ENCODE data around the gene LARP4B. TPM values are rescaled to one million over a fixed set of nuclear protein-coding genes. Genes with fewer than 3 reads are reported as not detected.

LARP4B gene
- total and polyA plus RNA-seq, 2 donors (not counting 1 experiment from before 2014, with no cell fraction given): 35.6 to 129 TPM

DNA sequence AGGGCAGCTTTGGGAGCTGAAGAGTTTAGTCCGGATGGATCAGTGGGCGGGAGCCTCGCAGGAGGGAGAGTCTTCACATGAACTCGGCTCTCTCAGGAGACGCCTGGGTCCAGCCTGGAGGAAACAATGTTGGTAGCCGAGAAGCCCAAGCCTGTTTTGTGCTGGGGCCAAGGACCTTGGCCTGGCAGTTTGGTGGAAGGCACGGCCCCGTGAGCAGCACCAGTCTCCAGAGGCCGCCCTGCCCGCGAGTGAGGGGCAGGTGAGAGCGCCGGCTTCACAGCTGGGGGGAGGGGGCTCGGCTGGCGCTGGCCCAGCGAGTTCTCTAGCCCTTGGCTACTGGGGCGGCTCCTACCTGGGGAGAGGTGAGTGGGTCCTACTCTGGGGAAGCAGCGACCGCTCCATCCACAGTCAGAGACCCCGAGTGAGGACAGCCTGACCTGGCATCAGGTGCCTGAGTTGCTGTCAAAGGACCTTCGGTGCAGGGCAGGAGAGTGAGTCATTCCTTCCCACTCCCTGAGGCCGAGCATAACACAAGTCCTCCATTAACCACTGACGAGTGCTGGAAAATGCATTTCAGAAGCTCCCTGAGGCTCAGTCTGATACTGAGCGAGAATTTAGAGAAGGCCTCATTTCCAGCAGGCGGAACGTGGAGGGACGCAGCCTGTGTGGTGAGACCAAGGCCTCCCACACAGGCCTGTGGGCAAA is 152.7 kb downstream of the LARP4B start:
- H3K4me1 ChIP-seq (ENCODE audit: control insufficient read depth in 2 of 2, insufficient read depth in 2 of 2, low read length in 2 of 2): no peaks in the 10 kb centered on the region
- intact Hi-C loops (cut with micrococcal nuclease): no loop called here
- TF ChIP-seq EZH2 (IDR thresholded peaks at IDR 0.05; ENCODE audit: borderline replicate concordance, insufficient read depth, low read depth, low read length, poor library complexity, severe bottlenecking): no peak
- TF ChIP-seq, protein P1, sequence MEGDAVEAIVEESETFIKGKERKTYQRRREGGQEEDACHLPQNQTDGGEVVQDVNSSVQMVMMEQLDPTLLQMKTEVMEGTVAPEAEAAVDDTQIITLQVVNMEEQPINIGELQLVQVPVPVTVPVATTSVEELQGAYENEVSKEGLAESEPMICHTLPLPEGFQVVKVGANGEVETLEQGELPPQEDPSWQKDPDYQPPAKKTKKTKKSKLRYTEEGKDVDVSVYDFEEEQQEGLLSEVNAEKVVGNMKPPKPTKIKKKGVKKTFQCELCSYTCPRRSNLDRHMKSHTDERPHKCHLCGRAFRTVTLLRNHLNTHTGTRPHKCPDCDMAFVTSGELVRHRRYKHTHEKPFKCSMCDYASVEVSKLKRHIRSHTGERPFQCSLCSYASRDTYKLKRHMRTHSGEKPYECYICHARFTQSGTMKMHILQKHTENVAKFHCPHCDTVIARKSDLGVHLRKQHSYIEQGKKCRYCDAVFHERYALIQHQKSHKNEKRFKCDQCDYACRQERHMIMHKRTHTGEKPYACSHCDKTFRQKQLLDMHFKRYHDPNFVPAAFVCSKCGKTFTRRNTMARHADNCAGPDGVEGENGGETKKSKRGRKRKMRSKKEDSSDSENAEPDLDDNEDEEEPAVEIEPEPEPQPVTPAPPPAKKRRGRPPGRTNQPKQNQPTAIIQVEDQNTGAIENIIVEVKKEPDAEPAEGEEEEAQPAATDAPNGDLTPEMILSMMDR (IDR thresholded peaks at IDR 0.05): no peak
- 89% methylated on average over 27 of the region's 27 CpGs for WGBS (ENCODE audit: insufficient coverage)
- H3K36me3 ChIP-seq (replicated peaks in 1 of 2; ENCODE audit: control extremely low read depth in 1 of 2, control insufficient read depth in 1 of 2, extremely low read depth in 1 of 2, insufficient read depth in 2 of 2, low read length in 1 of 2): no peaks in the 10 kb centered on the region
- ATAC-seq (ENCODE audit: low read depth) (no peak), DNase-seq (no peak)
- peaks cover 0 to 18% (median 4%) of the 10 kb centered on the region in 4 experiments for H3K27me3 ChIP-seq (replicated peaks in 1 of 4; ENCODE audit: control extremely low read depth in 1 of 4, control insufficient read depth in 3 of 4, insufficient read depth in 4 of 4, low read length in 3 of 4)
- H3K9me3 ChIP-seq (ENCODE audit: control extremely low read depth in 1 of 3, control insufficient read depth in 2 of 3, insufficient read depth in 1 of 3, low read length in 2 of 3): peaks cover 0 to 19% (median 0%) of the 10 kb centered on the region in 3 donors
- ChIA-PET CTCF (no interaction called here), POLR2A (no interaction called here)
- no peaks in the 10 kb centered on the region for H4K20me1 ChIP-seq (ENCODE audit: control insufficient read depth, insufficient read depth, low read length, poor library complexity, severe bottlenecking)
- no peak overlapping the region for H3K4me3 ChIP-seq (ENCODE audit: control extremely low read depth in 1 of 5, extremely low read depth in 1 of 5, insufficient read depth in 1 of 5, low read depth in 2 of 5, low read length in 4 of 5)
- no peak overlapping the region for H3K9ac ChIP-seq (ENCODE audit: low read length)
- H3K4me2 ChIP-seq (replicated peaks; ENCODE audit: low read depth, low read length, poor library complexity, severe bottlenecking): no peak overlapping the region
- Mint-ChIP-seq H3K4me3 (no peak overlapping the region), H3K27me3 (peaks cover 24% of the 10 kb centered on the region), H3K4me1 (no peaks in the 10 kb centered on the region), H3K9me3 (ENCODE audit: insufficient read depth) (no peaks in the 10 kb centered on the region), H3K27ac (no peak overlapping the region)
- no peak overlapping the region for H2AFZ ChIP-seq (ENCODE audit: insufficient read depth, low read depth, low read length, poor library complexity, severe bottlenecking)
- H3K79me2 ChIP-seq (ENCODE audit: control insufficient read depth, insufficient read depth, low read length): no peaks in the 10 kb centered on the region
- H3K27ac ChIP-seq (ENCODE audit: low read length in 2 of 2): no peak overlapping the region

GRCh38 chr10:777913-778479 is 153.5 kb downstream of the LARP4B start:
- H3K4me1 Mint-ChIP-seq: no peaks in the 10 kb centered on the region
- no peak overlapping the region for H3K4me3 Mint-ChIP-seq
- 81% methylated on average over 8 of the region's 16 CpGs for WGBS (ENCODE audit: insufficient coverage)
- intact Hi-C loops (cut with micrococcal nuclease): no loop called here
- no peaks in the 10 kb centered on the region for H3K9me3 Mint-ChIP-seq (ENCODE audit: insufficient read depth)
- H3K4me3 ChIP-seq (ENCODE audit: control extremely low read depth in 1 of 5, extremely low read depth in 1 of 5, insufficient read depth in 1 of 5, low read depth in 2 of 5, low read length in 4 of 5): no peak overlapping the region
- H3K9ac ChIP-seq (ENCODE audit: low read length): no peak overlapping the region
- ChIA-PET POLR2A (no interaction called here), CTCF (no interaction called here)
- no peak overlapping the region for H3K4me2 ChIP-seq (replicated peaks; ENCODE audit: low read depth, low read length, poor library complexity, severe bottlenecking)
- no peak overlapping the region for H3K27ac ChIP-seq (ENCODE audit: low read length in 2 of 2)
- H3K27me3 ChIP-seq (replicated peaks in 1 of 4; ENCODE audit: control extremely low read depth in 1 of 4, control insufficient read depth in 3 of 4, insufficient read depth in 4 of 4, low read length in 3 of 4): peaks cover 0 to 12% (median 2%) of the 10 kb centered on the region in 4 experiments
- no peak overlapping the region for H3K27ac Mint-ChIP-seq
- H2AFZ ChIP-seq (ENCODE audit: insufficient read depth, low read depth, low read length, poor library complexity, severe bottlenecking): no peak overlapping the region
- peaks cover 23% of the 10 kb centered on the region for H3K27me3 Mint-ChIP-seq
- no peak for ATAC-seq (ENCODE audit: low read depth)
- H3K79me2 ChIP-seq (ENCODE audit: control insufficient read depth, insufficient read depth, low read length): no peaks in the 10 kb centered on the region
- no peaks in the 10 kb centered on the region for H3K4me1 ChIP-seq (ENCODE audit: control insufficient read depth in 2 of 2, insufficient read depth in 2 of 2, low read length in 2 of 2)
- peaks cover 0 to 19% (median 0%) of the 10 kb centered on the region in 3 donors for H3K9me3 ChIP-seq (ENCODE audit: control extremely low read depth in 1 of 3, control insufficient read depth in 2 of 3, insufficient read depth in 1 of 3, low read length in 2 of 3)
- no peaks in the 10 kb centered on the region for H4K20me1 ChIP-seq (ENCODE audit: control insufficient read depth, insufficient read depth, low read length, poor library complexity, severe bottlenecking)
- H3K36me3 ChIP-seq (replicated peaks in 1 of 2; ENCODE audit: control extremely low read depth in 1 of 2, control insufficient read depth in 1 of 2, extremely low read depth in 1 of 2, insufficient read depth in 2 of 2, low read length in 1 of 2): no peaks in the 10 kb centered on the region
- no peak for DNase-seq
- no peak for TF ChIP-seq EZH2 (IDR thresholded peaks at IDR 0.05; ENCODE audit: borderline replicate concordance, insufficient read depth, low read depth, low read length, poor library complexity, severe bottlenecking)
- TF ChIP-seq, protein P1 (IDR thresholded peaks at IDR 0.05): no peak

Data from B cell (primary cell).